GM19099 (cell line): ENCODE data around the gene TBX15.

Experiments used
- POLR2A ChIP-seq: IDR thresholded peaks from 3 replicates; pipeline ENCODE4 v1.6.1; 2011; ENCODE audit warnings: low read depth; ENCODE audit not compliant: insufficient read length; ENCODE audit errors: extremely low read depth

TBX15 gene

DNA sequence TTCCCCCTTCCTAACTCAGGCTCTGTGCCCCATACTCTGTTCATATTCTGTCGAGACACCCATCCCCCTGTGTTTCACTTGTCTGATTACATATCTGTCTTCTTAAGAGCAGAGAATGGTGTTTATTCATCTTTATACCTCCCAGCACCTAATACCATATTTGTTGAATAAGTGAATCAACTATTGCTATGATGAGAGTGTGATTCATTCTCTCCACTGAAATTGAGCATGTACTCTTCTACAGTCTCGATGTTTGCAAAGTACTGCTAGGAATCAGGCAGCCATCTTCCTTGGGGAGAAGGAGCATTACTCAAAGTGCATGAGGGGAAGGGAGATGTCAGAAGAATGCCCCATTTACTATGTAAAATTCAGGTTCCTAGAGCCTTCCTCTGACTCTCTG lies 27.0 kb downstream of the TBX15 start:
- TF ChIP-seq POLR2A = no peak

DNA sequence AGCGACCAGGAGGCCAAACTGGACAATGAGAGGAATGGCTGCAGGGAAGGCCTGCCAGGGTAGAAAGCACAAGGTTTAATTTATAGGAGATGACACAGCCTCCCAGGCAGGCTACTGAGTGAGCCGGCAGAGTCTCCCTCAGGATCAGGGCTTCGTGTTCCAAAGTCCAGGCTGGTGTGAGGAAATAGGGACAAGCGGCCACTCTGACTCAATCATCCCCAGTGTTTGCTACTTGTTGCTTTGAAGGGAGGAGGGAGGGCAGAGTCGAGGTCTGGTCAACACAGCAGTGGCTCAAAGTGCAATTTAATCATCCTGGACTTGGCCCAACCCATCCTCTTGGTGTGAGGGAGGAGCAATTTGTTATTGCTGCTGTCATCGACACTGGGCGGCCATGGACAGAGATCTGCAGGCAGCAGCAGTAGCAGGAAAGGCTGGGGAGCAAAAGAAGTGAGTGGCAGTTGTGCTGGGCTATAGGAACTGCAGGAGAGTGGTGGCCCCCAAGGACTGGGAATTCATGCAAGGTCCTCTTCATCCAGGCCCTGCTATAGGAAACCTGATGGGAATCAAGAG lies 27.5 kb downstream of the TBX15 start:
- no peak for TF ChIP-seq POLR2A

DNA sequence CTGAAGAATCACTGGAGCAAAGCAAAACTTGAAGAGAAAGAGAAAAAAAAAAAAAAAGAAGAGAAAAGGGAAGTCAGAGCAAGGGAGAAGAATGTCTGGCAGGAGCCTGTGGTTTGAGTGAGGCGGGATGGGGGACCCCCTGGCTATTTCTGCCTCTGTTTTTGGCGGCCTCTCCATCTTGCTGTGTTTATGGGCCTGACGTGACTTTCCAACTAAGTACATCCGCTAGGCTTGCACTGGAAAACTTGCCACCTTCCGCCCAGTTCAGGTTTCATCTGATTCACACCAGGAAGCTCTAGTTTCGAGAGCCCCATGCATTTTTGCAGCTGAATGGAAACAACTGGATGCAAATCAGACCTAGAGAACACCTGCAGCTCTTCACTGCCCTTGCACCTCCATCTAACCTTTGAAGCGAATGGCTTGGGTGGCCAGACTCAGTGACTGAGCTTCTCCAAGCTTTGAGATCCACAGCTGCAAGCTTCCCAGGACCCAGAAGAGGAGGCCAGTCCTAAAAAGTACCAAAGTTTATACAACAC lies 28.0 kb downstream of the TBX15 start:
- TF ChIP-seq POLR2A = peak; percentile 27

DNA sequence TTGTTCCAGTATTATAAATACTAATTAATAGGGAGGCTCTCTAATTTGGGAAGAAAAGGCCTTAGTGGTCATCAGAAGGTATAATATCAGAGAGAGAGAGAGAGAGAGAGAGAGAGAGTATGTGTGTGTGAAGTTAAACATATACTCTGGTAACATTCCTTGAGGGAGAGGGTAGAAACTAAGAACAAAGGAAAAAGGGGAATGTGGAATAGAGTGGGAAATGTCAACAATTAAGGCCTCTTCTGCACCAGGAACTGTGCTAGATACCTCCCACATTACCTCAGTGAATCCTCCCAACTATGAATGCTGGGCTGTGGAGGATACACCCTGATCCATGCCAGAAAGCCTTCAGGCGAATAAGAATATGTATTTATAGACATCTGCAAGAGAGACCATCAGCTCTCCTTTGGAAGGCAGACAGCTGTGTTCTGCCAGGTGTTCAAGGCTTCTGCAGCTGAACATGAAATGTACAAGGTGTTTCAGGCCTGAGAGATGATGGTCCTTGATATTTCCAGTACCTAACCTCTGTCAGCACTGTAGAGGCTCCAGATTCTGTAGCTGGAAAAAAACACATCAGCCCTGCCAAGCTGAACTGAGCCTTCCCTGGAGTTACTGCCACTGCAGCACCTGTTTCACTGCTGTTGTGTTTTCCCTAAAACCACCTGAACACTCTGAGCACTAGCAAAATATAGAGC lies 29.1 kb downstream of the TBX15 start:
- TF ChIP-seq POLR2A = no peak

DNA sequence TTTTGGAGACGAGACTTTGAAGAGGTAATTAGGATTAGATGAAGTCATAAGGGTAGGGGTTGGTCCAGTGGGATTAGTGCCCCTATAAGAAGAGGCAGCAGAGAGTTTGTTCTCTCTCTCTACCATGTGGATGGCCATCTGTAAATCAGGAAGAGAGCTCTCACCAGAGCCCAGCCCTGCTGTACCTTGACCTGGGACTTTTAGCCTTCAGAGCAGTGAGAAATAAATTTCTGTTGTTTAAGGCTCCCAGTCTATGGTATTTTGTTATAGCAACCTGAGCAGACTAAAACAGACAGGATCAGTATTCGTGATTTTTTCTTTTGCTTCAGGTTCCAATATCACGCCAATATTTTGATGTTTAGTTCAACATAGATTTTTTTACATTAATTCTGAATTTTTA lies 30.0 kb downstream of the TBX15 start:
- TF ChIP-seq POLR2A = no peak

DNA sequence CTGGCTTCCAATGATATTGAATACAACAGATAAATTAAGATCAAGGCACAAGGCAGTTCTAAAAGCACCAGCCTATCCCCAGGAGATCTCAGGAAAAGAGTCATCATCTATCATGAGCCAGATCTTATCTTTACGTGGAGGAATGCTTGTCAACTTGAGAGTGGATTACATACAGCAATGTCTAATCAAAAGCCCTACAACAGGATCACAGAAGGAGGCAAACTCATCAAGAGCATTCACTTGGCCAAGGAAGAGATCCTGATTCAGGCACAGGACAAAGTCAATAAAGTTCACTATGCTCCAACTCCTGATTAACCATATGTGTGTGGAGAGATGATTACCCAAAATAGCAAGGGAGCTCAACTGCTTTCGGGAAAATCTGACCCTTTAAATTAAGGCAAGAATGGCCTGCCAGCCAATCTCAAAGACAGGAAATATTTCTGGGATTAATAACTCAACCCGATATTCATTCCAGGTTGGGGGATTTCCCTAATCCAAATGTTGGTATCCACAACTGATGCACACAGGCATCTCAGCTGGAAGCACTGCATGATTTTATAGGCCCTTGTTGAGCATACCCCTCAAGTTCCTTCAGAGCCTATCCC lies 33.7 kb downstream of the TBX15 start:
- no peak for TF ChIP-seq POLR2A

DNA sequence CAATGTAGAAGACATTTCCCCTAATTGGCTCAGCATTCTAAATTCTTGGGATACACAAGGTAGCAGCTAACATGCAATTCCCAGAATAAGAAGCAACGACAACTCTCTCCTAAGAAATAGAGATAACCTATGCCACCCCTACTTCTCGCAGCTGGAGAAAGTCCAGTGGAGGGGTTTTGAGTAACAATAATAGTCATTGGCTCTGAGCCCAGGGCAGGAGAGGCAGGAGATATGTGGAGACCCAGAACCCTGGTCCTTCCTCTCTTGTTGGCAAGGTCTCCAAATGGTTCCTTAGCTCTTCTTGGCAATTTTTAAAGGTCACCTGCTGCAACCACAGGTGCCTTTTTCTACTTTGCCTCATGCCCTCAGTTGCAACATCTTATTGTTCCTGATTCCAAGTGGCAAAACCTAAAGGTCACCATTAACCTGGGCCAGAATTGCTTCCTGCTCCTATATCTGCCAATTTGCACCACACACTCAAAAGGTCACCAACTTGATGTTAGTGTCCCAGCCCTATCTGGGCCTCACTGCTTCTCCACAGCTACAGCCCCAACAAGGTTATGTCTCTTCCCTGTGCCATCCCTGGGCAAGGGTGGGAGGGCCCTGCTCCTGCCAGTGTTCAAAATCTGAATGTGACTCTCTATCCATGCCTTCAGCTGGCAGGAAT lies 36.7 kb downstream of the TBX15 start:
- no peak for TF ChIP-seq POLR2A

DNA sequence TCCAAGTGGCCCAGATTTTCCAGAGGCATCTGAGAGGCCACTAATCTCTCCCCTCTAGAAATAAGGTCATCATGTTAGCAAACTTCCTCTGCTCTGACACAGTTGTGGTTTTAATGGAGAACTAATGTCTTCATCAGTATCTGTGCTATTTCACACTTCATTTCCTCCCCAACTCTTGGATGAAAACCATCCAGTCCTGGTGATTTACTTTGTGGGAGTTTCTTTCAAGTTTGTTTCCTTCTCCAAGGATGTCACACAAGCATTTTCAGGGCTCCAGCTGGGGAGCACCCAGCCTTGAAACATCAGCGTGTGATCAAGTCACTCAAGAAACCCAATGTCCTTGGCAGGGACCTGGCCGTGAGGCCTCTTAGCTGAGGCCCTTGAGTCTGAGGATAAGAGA lies 38.8 kb downstream of the TBX15 start:
- TF ChIP-seq POLR2A = no peak

DNA sequence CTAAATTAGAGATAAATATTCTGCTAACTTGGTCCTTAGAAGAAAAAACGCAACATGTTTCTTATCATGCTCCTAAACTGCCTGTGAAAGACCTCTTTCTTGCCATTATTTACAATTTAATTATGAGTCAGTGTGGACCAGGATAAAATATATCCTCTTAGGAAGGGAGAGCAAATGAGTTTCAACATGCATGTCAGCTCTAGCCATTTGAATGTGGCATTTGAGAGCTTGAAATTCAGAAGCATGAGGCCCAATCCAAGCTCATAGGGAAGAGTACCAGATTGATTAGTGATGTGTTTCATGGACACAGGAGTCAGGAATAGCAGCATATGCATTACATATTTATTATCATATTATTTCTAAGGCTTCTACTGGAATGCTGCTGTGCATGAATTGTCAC lies 39.3 kb downstream of the TBX15 start:
- TF ChIP-seq POLR2A = no peak

DNA sequence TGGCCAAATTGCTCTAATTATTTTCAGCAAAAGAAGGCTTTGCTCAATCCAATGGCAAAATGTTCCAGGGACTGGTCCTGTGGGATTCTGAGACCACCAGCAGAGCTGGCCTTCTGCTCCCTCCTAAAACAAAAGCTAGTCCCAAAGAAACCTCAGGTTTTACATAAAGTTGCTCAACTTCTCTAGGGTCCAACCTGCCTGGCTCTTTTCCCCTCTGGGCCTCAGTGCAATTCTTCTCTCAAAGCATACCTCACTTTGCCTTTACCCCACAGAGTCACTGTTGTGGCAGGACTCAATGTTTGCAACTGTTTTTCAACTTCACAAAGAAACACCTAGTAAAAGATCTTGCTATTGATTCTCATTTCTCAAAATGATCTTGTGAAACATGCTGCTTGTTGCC lies 39.8 kb downstream of the TBX15 start:
- no peak for TF ChIP-seq POLR2A

DNA sequence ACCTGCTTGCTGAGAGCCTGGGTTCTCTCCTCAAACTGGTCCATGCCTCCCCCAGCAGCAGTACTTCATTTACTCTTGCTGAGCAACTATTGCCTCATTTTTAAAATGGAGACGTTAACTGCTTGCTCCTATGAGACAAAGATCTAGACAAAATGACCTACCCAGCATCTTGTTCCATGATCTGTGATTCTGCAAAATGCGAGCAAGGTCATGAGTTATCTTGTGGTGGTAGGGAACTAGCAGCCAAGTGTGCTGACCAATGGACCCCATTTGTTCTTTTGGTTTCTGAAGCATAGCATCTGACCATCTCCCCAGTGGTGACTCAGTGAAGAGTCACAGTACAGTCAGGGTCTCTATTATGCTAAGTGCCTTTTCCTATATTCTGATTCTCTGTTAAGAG lies 40.4 kb downstream of the TBX15 start:
- TF ChIP-seq POLR2A = no peak

DNA sequence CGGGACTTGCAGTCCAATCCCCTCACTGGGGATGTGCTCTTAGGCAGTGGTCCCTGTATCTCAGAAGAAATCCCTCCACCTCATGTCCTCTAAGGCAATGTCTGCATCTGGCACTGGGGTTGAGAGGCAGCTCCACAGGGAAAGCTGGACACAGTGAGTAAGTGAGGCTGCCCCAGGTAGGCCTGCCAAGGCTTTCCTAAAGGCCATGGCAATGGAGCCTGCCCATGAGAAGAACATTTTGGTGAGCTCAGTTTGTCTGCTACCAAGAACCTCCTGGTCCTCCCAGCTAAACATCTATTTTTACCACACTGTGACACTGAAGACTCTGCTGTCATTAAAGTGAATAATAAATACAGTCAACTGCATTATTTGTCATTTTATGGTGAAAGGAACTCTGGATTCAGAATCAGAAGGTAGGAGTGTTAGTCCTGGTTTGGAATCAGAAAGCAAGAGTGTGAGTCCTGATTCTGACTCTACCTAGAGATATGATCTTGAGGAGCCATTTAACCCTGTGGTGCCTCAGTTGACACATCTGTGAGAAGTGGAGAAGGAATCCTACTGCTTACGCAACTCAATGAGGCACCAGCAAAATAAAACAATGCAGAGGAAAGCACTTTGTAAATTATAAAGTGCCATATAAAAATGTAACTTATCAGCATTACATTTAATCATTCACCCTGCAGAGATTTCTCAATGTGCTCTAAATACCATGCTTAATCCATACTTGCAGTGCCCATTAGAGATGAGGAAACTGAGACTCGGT lies 41.0 kb downstream of the TBX15 start:
- TF ChIP-seq POLR2A = no peak

DNA sequence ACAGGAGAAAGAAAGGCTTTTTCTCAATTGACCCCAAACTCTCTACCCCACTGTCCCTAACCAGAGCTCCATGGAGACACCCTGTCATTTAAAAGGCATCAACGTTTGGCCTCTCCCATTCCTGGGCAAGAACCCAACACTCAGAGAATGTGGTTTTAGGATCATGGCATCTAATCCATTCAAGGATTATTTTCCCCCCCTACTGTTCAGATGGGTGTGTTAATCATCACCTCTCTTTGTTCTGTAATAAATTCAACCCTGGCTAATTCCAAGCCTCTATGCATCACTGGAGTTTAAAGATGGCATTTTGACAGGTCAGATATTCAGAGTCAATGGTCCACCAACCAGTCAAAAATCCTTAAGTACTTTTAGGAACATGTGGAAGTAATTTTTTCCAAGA lies 42.7 kb downstream of the TBX15 start:
- no peak for TF ChIP-seq POLR2A

DNA sequence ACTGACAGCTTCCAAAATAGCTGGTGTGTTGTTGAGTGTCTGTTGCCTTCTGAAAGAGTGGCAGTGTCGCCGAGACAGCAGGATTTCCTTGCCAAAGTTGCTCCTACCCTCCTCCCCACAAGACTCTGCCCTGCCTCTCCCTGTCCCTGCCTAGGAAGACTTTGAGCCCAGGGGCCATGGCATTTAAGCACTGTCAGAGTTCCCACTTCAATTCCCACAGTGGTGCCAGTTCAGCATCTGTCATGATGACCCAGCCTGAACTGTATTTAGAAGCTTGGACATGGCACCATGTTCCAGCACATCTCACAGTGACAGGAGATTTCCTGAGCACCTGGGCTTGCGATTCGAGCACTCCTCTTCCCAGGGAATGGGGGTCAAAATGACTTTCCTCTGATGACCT lies 43.6 kb downstream of the TBX15 start:
- no peak for TF ChIP-seq POLR2A

DNA sequence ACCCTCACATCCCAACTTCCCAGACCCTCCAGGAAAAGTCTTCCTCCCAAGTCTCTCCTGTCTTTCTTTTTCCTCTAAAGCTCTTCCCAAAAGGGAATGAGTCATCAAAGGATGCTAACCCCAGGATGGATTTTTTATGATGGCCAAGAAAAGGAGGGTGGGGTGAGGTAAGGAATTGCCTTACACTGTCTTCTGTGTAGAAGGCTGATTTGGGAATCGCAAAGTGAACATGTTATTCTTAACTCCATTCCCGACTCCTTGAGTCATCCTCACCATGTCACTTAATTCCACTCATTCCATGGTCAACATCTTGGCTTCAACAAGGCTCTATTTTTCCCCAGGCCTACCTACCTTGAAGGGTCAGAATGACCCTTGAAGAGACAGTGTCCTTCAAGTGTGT lies 44.0 kb downstream of the TBX15 start:
- no peak for TF ChIP-seq POLR2A
